ENCODE measurements around the gene SNX25.
"Not testable (repeated sequence)": the region's sequence is repeated elsewhere in the genome, so short reads cannot be mapped to it uniquely, and the experiment has no call there.

SNX25 gene
- long read RNA-seq, donor 1, partial matches to known transcripts, result 0 of 4 reads
- long read RNA-seq, donor 1, other reads (novel, unspliced or antisense), result 0 of 4 reads
- long read RNA-seq, donor 2, result 0 reads
- long read RNA-seq, donor 3, result 0 reads
- long read RNA-seq, donor 4, partial matches to known transcripts, result 0 of 3 reads
- long read RNA-seq, donor 4, other reads (novel, unspliced or antisense), result 0 of 3 reads
- long read RNA-seq, donor 5, partial matches to known transcripts, result 0 of 2 reads
- long read RNA-seq, donor 5, other reads (novel, unspliced or antisense), result 0 of 2 reads
- long read RNA-seq, donor 6, partial matches to known transcripts, result 0 of 1 reads
- long read RNA-seq, donor 6, other reads (novel, unspliced or antisense), result 0 of 1 reads
- long read RNA-seq, donor 7, partial matches to known transcripts, result 0 of 3 reads
- long read RNA-seq, donor 7, other reads (novel, unspliced or antisense), result 0 of 3 reads
- long read RNA-seq, donor 8, partial matches to known transcripts, result 0 of 3 reads
- long read RNA-seq, donor 8, other reads (novel, unspliced or antisense), result 0 of 3 reads

DNA sequence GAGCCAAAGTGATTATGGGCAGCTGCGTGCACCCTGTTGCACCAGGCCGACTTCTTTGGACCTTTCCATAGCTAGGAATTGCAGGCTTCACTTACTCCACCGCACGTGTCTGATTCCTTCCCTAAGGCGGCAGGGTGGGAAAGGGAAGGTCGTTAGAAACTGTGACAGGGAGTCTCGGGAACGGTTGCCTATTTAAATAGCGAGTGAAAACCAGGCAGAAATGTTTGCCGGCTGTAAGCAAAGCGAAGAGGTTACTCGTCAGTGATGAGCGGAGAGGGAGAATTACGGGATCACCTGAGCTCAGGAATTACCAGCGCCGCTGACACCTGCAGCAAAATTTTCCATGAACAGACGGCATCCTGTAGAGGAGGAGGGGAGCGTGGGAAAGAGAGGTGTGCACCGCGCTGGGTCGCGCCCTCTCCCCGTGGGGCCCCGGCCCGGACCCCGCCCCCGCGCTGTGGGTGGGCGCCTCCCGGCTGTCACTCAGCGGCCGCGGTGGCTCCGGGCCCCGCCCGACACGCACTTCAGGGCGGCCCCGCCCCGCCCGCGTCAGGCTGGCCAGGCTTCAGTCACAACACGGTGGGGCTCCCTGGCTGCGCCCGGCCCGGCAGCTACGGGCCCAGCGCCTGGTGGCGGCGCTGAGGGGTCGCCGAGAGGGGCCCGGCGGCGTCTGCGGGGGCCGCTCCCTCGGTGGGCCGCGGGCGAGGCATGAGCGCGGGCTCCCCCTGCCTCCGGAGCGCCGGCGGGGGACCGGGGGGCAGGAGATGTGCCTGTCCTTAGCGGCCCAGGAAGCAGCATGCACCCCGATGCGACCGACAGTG lies at the start of gene SNX25:
Gene SNX25 (plus strand): TSS at position 568 of the 821 bp plus-strand sequence. CDS start 229 bp downstream, at position 797.
- peak; percentile 86 for DNase-seq

- no peak for DNase-seq
These were observed 43.8 kb upstream of the SNX25 start for GRCh38 chr4:185165605-185166063.

GRCh38 chr4:185167234-185167633 lies 42.2 kb upstream of the SNX25 start:
- no peak for DNase-seq

DNA sequence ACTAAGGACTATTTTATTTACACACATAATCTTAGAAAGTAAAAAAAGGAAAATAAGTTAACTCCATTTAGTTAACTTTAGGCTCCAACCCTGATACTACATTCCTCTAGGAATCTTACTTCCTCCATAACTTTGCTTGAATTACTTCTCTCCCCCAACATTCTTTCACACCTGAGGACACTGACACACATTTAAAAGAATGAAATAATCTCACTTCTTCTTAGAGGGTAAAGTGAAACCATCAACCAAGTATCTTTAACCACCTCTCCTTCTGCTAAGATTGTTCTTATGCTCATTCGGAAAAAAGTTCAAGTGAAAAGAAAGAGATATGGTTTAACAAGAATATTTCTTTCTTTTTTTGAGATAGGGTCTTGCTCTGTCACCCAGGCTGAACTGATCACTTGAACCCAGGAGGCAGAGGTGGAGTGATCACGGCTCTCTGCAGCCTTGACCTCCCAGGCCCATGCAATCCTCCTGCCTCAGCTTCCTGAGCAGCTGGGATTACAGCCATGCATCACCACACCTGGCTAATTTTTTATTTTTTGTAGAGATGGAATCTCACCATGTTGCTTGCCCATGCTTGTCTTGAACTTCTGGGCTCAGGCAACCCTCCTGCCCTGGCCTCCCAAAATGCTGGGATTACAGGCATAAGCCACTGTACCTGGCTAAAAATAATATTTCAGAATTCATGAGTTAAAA lies 37.9 kb upstream of the SNX25 start:
- DNase-seq, result peak; percentile 2

DNA sequence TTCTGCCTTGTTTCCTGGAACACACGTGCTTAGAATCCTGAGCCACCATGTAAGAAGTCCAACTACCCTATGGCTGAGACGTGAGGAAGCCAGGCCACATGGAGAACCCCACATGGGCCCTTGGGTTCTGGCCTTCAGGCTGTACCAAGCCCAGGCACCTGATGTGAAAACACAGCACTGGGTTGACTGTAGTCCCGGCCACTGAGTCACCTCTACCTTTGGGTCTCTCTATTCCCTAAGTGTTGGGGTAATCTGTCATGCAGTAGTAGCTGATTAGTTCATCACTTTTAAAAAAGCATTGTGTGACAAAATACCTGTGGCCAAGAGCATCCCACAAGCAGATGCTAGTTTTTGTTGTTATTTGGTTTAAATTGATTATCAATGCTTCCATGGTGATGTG lies 29.9 kb upstream of the SNX25 start:
- no peak for DNase-seq

GRCh38 chr4:185182239-185182638 lies 27.2 kb upstream of the SNX25 start:
- no peak for DNase-seq

GRCh38 chr4:185183622-185184281 lies 25.6 kb upstream of the SNX25 start:
- peak; percentile 6 for DNase-seq

DNA sequence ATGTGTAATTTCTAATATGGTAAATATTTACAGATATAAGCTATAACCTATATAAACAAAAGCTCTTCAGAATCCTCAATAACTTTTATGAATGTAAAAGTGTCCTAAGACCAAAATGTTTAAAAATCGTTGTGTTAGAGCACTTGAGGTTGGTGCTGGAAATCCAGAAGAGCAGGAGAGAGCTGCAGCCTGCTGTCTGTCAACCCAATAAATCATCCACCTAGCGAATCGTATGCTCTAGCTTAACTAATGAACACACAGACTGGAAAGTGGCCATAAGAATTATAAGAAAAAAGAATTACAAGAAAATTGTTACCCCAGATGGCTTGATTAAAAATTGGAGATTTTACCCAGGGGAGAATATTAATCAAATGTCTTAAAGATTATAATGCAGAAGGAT lies 22.6 kb upstream of the SNX25 start:
- DNase-seq, result no peak

- no peak for DNase-seq
These were observed 19.6 kb upstream of the SNX25 start for GRCh38 chr4:185189606-185190305.

GRCh38 chr4:185190306-185190856 lies 19.0 kb upstream of the SNX25 start:
- DNase-seq, result no peak

DNA sequence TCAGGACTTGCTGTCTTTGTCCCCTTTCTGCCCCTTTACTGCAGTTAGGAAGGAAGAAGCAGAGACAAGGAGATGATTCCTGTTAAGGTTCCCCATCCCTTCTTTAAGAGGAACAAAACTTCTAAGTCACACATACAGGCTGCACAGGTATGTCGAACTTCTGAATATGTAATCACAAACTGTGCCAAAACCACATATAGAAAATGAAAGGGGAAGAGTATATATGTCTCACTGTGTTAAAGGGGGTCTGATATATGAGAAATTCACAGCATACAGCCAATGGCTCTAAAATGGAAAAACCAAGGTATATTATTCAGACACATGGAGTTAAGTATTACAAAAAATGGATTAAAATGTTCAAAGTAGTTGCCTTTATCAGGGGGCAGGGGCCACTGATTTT lies 17.3 kb upstream of the SNX25 start:
- no peak for DNase-seq

- DNase-seq, result no peak
These were observed 14.2 kb upstream of the SNX25 start for GRCh38 chr4:185194924-185195888.

DNA sequence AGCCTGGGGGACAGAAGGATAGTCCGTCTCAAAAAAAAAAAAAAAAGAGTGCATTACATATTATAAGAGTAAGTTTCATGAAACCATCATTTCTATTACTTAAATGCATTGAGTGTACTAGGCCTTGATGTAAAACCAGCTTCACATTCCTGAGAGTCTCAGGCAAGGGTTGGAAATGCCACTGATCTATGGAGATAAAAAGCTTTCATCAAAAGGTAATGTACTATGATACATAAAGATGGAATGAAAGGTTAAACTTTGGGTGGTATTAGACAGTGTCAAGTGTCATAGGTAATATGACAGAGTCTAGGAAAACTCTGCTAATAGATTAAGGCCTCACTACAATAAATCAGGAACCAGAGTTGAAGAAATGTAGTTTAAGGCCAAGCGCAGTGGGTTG lies 13.0 kb upstream of the SNX25 start:
- no peak for DNase-seq

- DNase-seq, result not testable (repeated sequence)
These were observed 11.2 kb upstream of the SNX25 start for GRCh38 chr4:185198189-185198588.

DNA sequence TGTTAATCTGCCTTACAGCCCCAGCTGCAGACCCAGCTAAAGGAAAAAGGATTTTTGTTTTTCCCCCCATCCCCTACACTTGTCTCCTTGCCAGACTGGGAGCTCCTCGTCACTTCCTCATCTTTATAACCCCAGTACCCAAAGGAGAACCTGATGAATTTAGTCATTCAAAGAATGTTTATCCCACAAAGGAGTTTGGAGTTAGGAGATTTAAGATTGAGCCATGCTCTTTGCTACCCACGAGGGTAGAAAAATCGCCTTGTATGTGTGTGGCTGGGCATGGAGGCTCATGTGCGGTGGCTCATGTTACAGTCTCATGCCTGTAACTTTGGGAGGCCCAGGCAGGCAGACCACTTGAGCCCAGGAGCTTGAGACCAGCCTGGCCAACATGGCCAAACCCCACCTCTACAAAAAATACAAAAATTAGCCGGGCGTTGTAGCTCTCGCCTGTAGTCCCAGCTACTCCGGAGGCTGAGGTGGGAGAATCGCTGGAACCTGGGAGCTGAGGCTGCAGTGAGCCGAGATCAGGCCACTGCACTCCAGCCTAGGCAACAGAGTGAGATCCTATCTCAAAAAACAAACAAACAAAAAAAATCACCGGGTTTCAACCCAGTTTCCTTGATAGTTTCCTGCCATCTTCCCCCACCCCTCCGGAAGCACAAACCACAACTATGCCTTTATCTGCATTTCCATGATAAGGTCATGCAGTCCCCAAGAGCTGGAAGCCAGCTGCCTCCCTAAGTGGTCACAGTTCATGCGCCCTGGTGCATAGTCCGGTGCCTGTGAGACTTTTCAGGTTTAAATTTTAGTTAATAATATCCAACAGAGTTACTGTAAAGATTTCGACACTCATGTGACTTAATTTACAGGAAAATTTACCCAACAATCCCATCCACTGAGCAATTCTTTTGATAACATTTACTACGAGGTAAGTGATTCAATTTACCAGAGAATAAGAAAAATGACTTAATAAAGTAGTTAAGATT lies 7.1 kb upstream of the SNX25 start:
- peak; percentile 45 for DNase-seq

- no peak for DNase-seq
These were observed 6.4 kb upstream of the SNX25 start for GRCh38 chr4:185202984-185203485.

DNA sequence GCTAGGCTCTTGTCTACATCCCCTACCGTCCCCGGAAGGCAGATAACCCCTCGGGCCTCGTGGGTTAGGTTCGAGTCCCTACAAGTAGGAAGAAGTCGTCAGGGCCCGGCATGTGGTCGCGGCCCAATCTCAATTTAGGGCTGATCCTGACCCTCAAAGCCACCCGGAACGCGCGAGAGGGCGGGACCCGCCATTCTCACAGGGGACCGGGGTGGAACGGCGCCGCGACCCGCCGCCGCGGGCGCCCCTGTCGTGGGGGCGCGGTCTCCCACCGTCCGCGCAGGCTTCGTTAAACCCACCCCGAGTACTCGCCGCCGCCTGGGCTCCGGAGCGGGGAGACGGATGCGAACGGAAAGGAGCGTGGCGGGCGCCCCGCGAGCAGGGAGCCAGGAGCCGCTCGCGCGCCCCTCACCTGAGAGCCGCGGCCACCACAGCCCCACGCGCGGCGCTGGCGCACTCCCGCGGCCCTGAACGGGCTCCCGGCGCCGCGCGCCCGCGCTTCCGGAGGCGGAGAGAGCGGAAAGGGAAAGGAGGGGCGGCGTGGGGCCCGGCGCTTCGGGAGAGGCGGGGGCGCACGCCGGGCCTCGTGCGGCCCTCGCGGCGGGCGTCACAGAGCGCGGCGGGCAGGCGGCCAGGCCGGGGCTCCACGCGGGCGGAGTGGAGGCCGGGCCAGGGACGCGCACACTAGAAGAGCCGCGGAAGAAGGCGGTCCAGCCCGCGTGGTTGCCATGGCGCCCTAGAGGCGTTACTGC lies 5.7 kb upstream of the SNX25 start, which contains the start of gene CFAP97:
Gene CFAP97 (minus strand): TSS at position 515 of the 752 bp plus-strand sequence. CDS start 12,804 bp downstream, outside the sequence.
- peak; percentile 86 for DNase-seq

Measured in right kidney (tissue), 9 donors.